K562 (cell line): ENCODE data around the gene MTO1. TPM values are rescaled to one million over a fixed set of nuclear protein-coding genes. Genes with fewer than 3 reads are reported as not detected.

Experiments
- ATAC-seq: fragments of 200-7000 bp; cut with Tn5 transposase; 3 replicates; pipeline ENCODE4 v1.9.1; 2020; ENCODE audit warnings: moderate library complexity
- BruUV-seq: library from RNA; stranded (reverse); fragments of 400-500 nt; replicated peaks from 2 replicates; lab custom pipeline; 2021; lab: Mats Ljungman, UMichigan
- CTCF ChIA-PET: fragments of 300-600 bp; formaldehyde crosslinking; extraction: SDS; loops from one replicate; lab custom pipeline; 2021; ENCODE audit warnings: low intra/inter-chr PET ratio; lab: Yijun Ruan, JAX
- POLR2A ChIA-PET: fragments of 300-600, 350-650 bp; sonication (Branson Sonifier 250); formaldehyde crosslinking; extraction: SDS; loops from one replicate; lab custom pipeline; 2021; ENCODE audit warnings: antibody characterized with exemption, inconsistent platforms; lab: Yijun Ruan, JAX
- DNase-seq, 4 experiments: peaks; one replicate each; pipeline versions ENCODE4 v3.0.0 to v3.0.0-alpha.2; 2011 to 2018; ENCODE audit warnings: low spot score in 3 of 4, mixed read lengths in 3 of 4; ENCODE audit errors: extremely low read depth in 1 of 4
- FAIRE-seq: peaks from 2 replicates; lab custom pipeline; 2011; peaks lifted over from hg19 to GRCh38; lab: Jason Lieb, UNC
- H2AFZ ChIP-seq: 2 replicates; pipeline ENCODE4 v1.6.0; 2011; ENCODE audit warnings: low read depth, low read length, control low read depth, inconsistent platforms
- H3K27ac ChIP-seq: fragments of 200-600 bp; 3 replicates; pipeline ENCODE4 v1.8.0; 2011; ENCODE audit warnings: low read depth, mild to moderate bottlenecking, control low read depth, inconsistent platforms, low read length, moderate library complexity, mixed read lengths; ENCODE audit errors: extremely low read depth
- H3K27me3 ChIP-seq, 2 experiments: fragments of 300-600 bp in 1 of 2; 2 replicates in 1 of 2; 3 replicates in 1 of 2; pipeline versions ENCODE4 v1.6.0 to v1.8.0; 2011; ENCODE audit warnings: inconsistent platforms in 2 of 2, low read length in 2 of 2, mild to moderate bottlenecking in 1 of 2, mixed read lengths in 1 of 2, moderate library complexity in 1 of 2; ENCODE audit not compliant: control insufficient read depth in 2 of 2, insufficient read depth in 2 of 2
- H3K36me3 ChIP-seq: fragments of 300-600 bp; 3 replicates; pipeline ENCODE4 v1.8.0; 2011; ENCODE audit warnings: mild to moderate bottlenecking, low read length, inconsistent platforms; ENCODE audit not compliant: control insufficient read depth, insufficient read depth
- H3K4me1 ChIP-seq, 2 experiments: fragments of 200-600 bp in 1 of 2; replicated peaks in 1 of 2; 2 replicates in 1 of 2; 3 replicates in 1 of 2; pipeline versions ENCODE4 v1.5.1 to v1.8.0; 2011; ENCODE audit warnings: inconsistent platforms in 2 of 2, low read length in 2 of 2, mild to moderate bottlenecking in 1 of 2, mixed read lengths in 1 of 2, moderate library complexity in 1 of 2; ENCODE audit not compliant: control insufficient read depth in 2 of 2, insufficient read depth in 2 of 2
- H3K4me2 ChIP-seq: 2 replicates; pipeline ENCODE4 v1.6.1; 2011; ENCODE audit warnings: low read length, control low read depth, inconsistent platforms, mixed read lengths; ENCODE audit not compliant: insufficient read depth
- H3K4me3 ChIP-seq: fragments of 200-600 bp; sonication (generic), shearing (Covaris generic); 2 replicates; pipeline ENCODE4 v1.5.1; 2016; ENCODE audit warnings: control low read depth, inconsistent platforms
- H3K79me2 ChIP-seq: fragments of 200-600 bp; 3 replicates; pipeline ENCODE4 v1.8.0; 2011; ENCODE audit warnings: low read length, inconsistent platforms; ENCODE audit not compliant: control insufficient read depth, insufficient read depth
- H3K9ac ChIP-seq, 2 experiments: 2 replicates each; pipeline versions ENCODE4 v1.6.0 to v1.6.1; 2011; ENCODE audit warnings: low read depth in 2 of 2, low read length in 2 of 2, control low read depth in 1 of 2, inconsistent platforms in 1 of 2, mild to moderate bottlenecking in 1 of 2, mixed read lengths in 1 of 2; ENCODE audit not compliant: insufficient read depth in 1 of 2
- H3K9me1 ChIP-seq: one replicate; pipeline ENCODE4 v1.6.0; 2011; ENCODE audit warnings: inconsistent platforms, mild to moderate bottlenecking, low read length, moderate library complexity; ENCODE audit not compliant: control insufficient read depth, insufficient read depth
- H3K9me3 ChIP-seq: replicated peaks from 2 replicates; pipeline ENCODE4 v1.5.1; 2011; ENCODE audit warnings: low read depth, low read length, inconsistent platforms; ENCODE audit not compliant: control insufficient read depth, insufficient read depth
- H4K20me1 ChIP-seq: replicated peaks from 2 replicates; pipeline ENCODE4 v1.6.1; 2011; ENCODE audit warnings: low read length, inconsistent platforms, mixed read lengths; ENCODE audit not compliant: control insufficient read depth, insufficient read depth
- CREB1 ChIP-seq, 2 experiments: sonication (generic) in 1 of 2; formaldehyde crosslinking in 1 of 2; IDR thresholded peaks; 2 replicates each; pipeline versions ENCODE4 v1.6.1 to v1.8.0; 2012 to 2022; ENCODE audit warnings: inconsistent platforms in 1 of 2, mild to moderate bottlenecking in 1 of 2, missing genetic modification reagents in 1 of 2, moderate library complexity in 1 of 2
- ERF ChIP-seq: fragments of 450-650 bp; formaldehyde crosslinking; IDR thresholded peaks from 2 replicates; pipeline ENCODE4 v1.4.0; 2020; ENCODE audit warnings: mild to moderate bottlenecking, mixed read lengths
- HNRNPK ChIP-seq: fragments of 200-400 bp; formaldehyde crosslinking; IDR thresholded peaks from one replicate; pipeline ENCODE4 v1.6.1; 2018; ENCODE audit warnings: mild to moderate bottlenecking, low read depth, low read length; ENCODE audit not compliant: poor library complexity, severe bottlenecking
- HNRNPUL1 ChIP-seq: fragments of 200-400 bp; formaldehyde crosslinking; IDR thresholded peaks from 2 replicates; pipeline ENCODE4 v1.6.1; 2017; ENCODE audit warnings: low read length
- NBN ChIP-seq: fragments of 450-650 bp; IDR thresholded peaks from 2 replicates; pipeline ENCODE4 v1.6.1; 2016; ENCODE audit warnings: low read depth, mild to moderate bottlenecking
- NUFIP1 ChIP-seq: fragments of 450-650 bp; IDR thresholded peaks from 2 replicates; pipeline ENCODE4 v1.6.1; 2018; ENCODE audit not compliant: partially characterized antibody
- POLR2B ChIP-seq: fragments of 450-650 bp; IDR thresholded peaks from 2 replicates; pipeline ENCODE4 v1.6.1; 2018; ENCODE audit warnings: low read depth; ENCODE audit not compliant: partially characterized antibody
- RAD51 ChIP-seq: fragments of 450-650 bp; IDR thresholded peaks from 2 replicates; pipeline ENCODE4 v1.7.1; 2016; ENCODE audit warnings: low read depth, mild to moderate bottlenecking, borderline replicate concordance
- SETDB1 ChIP-seq: IDR thresholded peaks from one replicate; pipeline ENCODE4 v1.6.1; 2012; ENCODE audit warnings: low read length, control low read depth, inconsistent platforms
- SPI1 ChIP-seq: IDR thresholded peaks from 2 replicates; pipeline ENCODE4 v1.6.1; 2011; ENCODE audit warnings: low read depth, low read length, control low read depth, borderline replicate concordance
- ZNF347 ChIP-seq: fragments of 450-650 bp; formaldehyde crosslinking; IDR thresholded peaks from 2 replicates; pipeline ENCODE4 v1.4.0; 2020; ENCODE audit warnings: low read depth, mild to moderate bottlenecking, moderate library complexity
- ZNF354B ChIP-seq: fragments of 250-450 bp; sonication (Bioruptor Pico); IDR thresholded peaks from 2 replicates; pipeline ENCODE4 v1.4.0; 2020
- ZNF41 ChIP-seq: fragments of 250-450 bp; sonication (Bioruptor Pico); conservative IDR thresholded peaks from 2 replicates; pipeline ENCODE4 v1.4.0; 2020; ENCODE audit warnings: mild to moderate bottlenecking
- ZNF592 ChIP-seq: fragments of 450-650 bp; IDR thresholded peaks from 2 replicates; pipeline ENCODE4 v1.6.1; 2017; ENCODE audit warnings: antibody characterized with exemption, mild to moderate bottlenecking
- WGBS: fragments of 100-300 bp; shearing (Covaris generic); methylation state at CpG from one replicate; pipeline ENCODE4 v1.1.6; 2016; ENCODE audit warnings: low coverage, mixed read lengths; ENCODE audit not compliant: insufficient coverage; ENCODE audit errors: missing lambda C conversion rate; 5-methylcytosine and 5-hydroxymethylcytosine counted together
- in situ Hi-C: fragments of 300-500 bp; cut with MboI; formaldehyde crosslinking; loops from 4 replicates; pipeline ENCODE4 v1.15.0; 2018; ENCODE audit warnings: inconsistent platforms, mixed read lengths
- intact Hi-C: fragments of 100-400 bp; cut with micrococcal nuclease; formaldehyde crosslinking; loops from 2 replicates; pipeline ENCODE4 v1.14.2; 2022
- polyA plus RNA-seq, 8 experiments: library from polyadenylated mRNA; depleted of rRNA in 4 of 8; stranded (reverse) in 5 of 8; unstranded in 3 of 8; fragments of >200 nt; fragmentation: Nextera tagmentation in 2 of 8; fragmentation: Illumina TruSeq in 1 of 8; extraction: Ambion mirVana in 2 of 8; extraction: Trizol in 1 of 8; gene quantifications; 2 replicates each; pipeline versions ENCODE4 v1.2.1 to v1.2.3, GENCODE V29; 2011 to 2014; ENCODE audit warnings: inconsistent platforms in 1 of 8, missing spikeins in 1 of 8
- total RNA-seq, 7 experiments: library from RNA; depleted of rRNA in 6 of 7; stranded (reverse); fragments of >200 nt in 6 of 7; fragmentation: Illumina TruSeq in 2 of 7; extraction: Trizol in 2 of 7; gene quantifications; 2 replicates each; pipeline versions ENCODE4 v1.2.1 to v1.2.3, GENCODE V29; 2011 to 2021; ENCODE audit warnings: low replicate concordance in 1 of 7
- TF ChIP-seq, protein P1 (sequence below): fragments of 450-650 bp; IDR thresholded peaks from 2 replicates; pipeline ENCODE4 v1.6.1; 2017; ENCODE audit warnings: mild to moderate bottlenecking, moderate library complexity
- TF ChIP-seq, protein P2 (sequence below): fragments of 250-450 bp; sonication (Bioruptor Pico); IDR thresholded peaks from 2 replicates; pipeline ENCODE4 v1.9.0; 2021; ENCODE audit warnings: mild to moderate bottlenecking

MTO1 gene
- total and polyA plus RNA-seq, 9 of the 15 experiments (the other 6 are each of a cell fraction or from before 2014, with no cell fraction given): 33.4 to 62.3 (median 50.6) TPM

DNA sequence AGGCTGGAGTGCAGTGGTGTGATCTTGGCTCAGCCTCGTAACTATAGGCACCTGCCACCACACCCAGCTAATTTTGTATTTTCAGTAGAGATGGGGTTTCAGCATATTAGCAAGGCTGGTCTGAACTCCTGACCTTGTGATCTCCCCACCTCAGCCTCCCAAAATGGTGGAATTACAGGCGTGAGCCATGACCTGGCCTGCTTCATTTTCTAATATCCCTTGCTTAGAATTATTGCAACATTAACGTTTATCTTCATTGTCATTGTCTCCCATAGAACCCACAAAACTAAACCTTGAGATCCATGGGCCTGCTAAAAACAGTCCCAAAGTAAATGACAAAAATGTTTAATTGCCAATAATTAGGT lies 53.2 kb downstream of the MTO1 start:
- ChIA-PET CTCF (interaction anchor here (0.6 to 3.1 kb wide), 3 partner anchors 96 to 219 kb away, joined by 3 to 36 read pairs (median 21); partner anchors contain the start of gene SLC17A5), POLR2A (interaction anchor here (0.6 to 5.4 kb wide), 24 partner anchors 9 to 234 kb away, joined by 3 to 72 read pairs (median 6); partner anchors contain the start of genes MTO1 and SLC17A5)
- H3K4me2 ChIP-seq: no peak overlapping the region
- FAIRE-seq (no peak), ATAC-seq (peak; percentile 28), DNase-seq (peak in 1 of 4 experiments; percentile 62)
- intact Hi-C loops: loop anchor here (1.0 to 2.0 kb wide), 2 partner anchors 96 to 140 kb away; no protein-coding TSS in a partner anchor
- no peak overlapping the region for H2AFZ ChIP-seq
- peak overlapping the region in 1 of 2 experiments; percentile 12; a peak in 1 of 4 replicates for H3K9ac ChIP-seq
- H4K20me1 ChIP-seq: peaks cover 32% of the 10 kb centered on the region
- H3K79me2 ChIP-seq: peaks cover 33% of the 10 kb centered on the region
- no peaks in the 10 kb centered on the region for H3K27me3 ChIP-seq
- H3K36me3 ChIP-seq: peaks cover 46% of the 10 kb centered on the region
- no peak overlapping the region for H3K4me3 ChIP-seq
- WGBS: 23% methylated on average over 3 of the region's 3 CpGs
- H3K27ac ChIP-seq: peak overlapping the region; percentile 72; the same call in 2 of the 3 replicates
- no peaks in the 10 kb centered on the region for H3K9me3 ChIP-seq
- H3K4me1 ChIP-seq: peaks cover 0 to 8% of the 10 kb centered on the region in 2 experiments; a peak in 2 of 5 replicates
- no peaks in the 10 kb centered on the region for H3K9me1 ChIP-seq
- no TSS peak for BruUV-seq
- in situ Hi-C loops: no loop called here
- TF ChIP-seq CREB1 (IDR thresholded peaks at IDR 0.05) (0 out of 2 replicates have a peak, but pooled peaks have one; percentile 5), CREB1 (CRISPR knock-in tag; IDR thresholded peaks at IDR 0.05) (no peak), ZNF592 (no peak), HNRNPK (no peak), HNRNPUL1 (peak; percentile 79; the same call in 1 of the 2 replicates), NUFIP1 (no peak), ZNF347 (CRISPR knock-in tag) (0 out of 2 replicates have a peak, but pooled peaks have one; percentile 20), NBN (no peak), ERF (CRISPR knock-in tag) (0 out of 2 replicates have a peak, but pooled peaks have one; percentile 23), POLR2B (no peak), SPI1 (no peak), RAD51 (no peak), SETDB1 (no peak), ZNF354B (CRISPR knock-in tag) (0 out of 2 replicates have a peak, but pooled peaks have one; percentile 40), ZNF41 (no peak)
- TF ChIP-seq, protein P1, sequence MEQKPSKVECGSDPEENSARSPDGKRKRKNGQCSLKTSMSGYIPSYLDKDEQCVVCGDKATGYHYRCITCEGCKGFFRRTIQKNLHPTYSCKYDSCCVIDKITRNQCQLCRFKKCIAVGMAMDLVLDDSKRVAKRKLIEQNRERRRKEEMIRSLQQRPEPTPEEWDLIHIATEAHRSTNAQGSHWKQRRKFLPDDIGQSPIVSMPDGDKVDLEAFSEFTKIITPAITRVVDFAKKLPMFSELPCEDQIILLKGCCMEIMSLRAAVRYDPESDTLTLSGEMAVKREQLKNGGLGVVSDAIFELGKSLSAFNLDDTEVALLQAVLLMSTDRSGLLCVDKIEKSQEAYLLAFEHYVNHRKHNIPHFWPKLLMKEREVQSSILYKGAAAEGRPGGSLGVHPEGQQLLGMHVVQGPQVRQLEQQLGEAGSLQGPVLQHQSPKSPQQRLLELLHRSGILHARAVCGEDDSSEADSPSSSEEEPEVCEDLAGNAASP: no peak
- TF ChIP-seq, protein P2, sequence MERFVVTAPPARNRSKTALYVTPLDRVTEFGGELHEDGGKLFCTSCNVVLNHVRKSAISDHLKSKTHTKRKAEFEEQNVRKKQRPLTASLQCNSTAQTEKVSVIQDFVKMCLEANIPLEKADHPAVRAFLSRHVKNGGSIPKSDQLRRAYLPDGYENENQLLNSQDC (CRISPR knock-in tag): no peak
